Mucosa of stomach (tissue), 1 donor: Measurements from ENCODE around the gene ARHGAP6.
"Not testable (repeated sequence)": the region's sequence is repeated elsewhere in the genome, so short reads cannot be mapped to it uniquely, and the experiment has no call there.

ENCODE experiments used
- H3K27me3 ChIP-seq: one replicate; pipeline ENCODE4 v1.7.0; 2013; ENCODE audit warnings: mild to moderate bottlenecking, low read length; ENCODE audit not compliant: control insufficient read depth, insufficient read depth
- H3K36me3 ChIP-seq: one replicate; pipeline ENCODE4 v1.7.0; 2013; ENCODE audit warnings: low read length; ENCODE audit not compliant: control insufficient read depth, insufficient read depth
- H3K4me1 ChIP-seq: one replicate; pipeline ENCODE4 v1.7.0; 2013; ENCODE audit warnings: mild to moderate bottlenecking, low read length; ENCODE audit not compliant: control insufficient read depth, insufficient read depth
- H3K4me3 ChIP-seq: one replicate; pipeline ENCODE4 v1.7.0; 2013; ENCODE audit warnings: low read length
- H3K9ac ChIP-seq: one replicate; pipeline ENCODE4 v1.7.0; 2013; ENCODE audit warnings: mild to moderate bottlenecking, low read length, moderate library complexity
- H3K9me3 ChIP-seq: one replicate; pipeline ENCODE4 v1.7.0; 2013; ENCODE audit warnings: mild to moderate bottlenecking, low read length, moderate library complexity; ENCODE audit not compliant: control insufficient read depth
- donor health status: Pancreatic carcinoma.

The ARHGAP6 gene

DNA sequence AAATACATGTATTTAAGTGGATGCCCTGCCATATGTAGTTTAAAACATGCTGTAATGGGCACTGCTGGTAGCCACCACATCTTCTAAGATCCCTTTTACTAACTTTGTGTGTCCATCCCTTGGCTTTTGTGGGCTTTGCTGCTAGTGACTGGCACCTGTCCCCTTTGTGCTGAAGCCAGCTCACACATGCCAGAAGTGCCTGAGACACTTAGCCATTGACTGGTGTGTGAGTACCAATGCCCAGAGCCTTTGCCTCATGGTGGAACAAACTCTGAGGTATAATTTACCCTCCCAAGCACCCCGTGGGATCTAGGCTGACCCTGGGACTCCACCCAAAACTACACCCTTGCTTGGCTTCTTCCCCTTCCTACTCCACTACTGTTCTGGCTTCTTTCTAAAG lies 33.0 kb downstream of the ARHGAP6 start:
- H3K4me3 ChIP-seq = no peak overlapping the region
- no peak overlapping the region for H3K9ac ChIP-seq
- no peaks in the 10 kb centered on the region for H3K9me3 ChIP-seq
- no peaks in the 10 kb centered on the region for H3K4me1 ChIP-seq
- H3K27me3 ChIP-seq = no peaks in the 10 kb centered on the region
- no peaks in the 10 kb centered on the region for H3K36me3 ChIP-seq

DNA sequence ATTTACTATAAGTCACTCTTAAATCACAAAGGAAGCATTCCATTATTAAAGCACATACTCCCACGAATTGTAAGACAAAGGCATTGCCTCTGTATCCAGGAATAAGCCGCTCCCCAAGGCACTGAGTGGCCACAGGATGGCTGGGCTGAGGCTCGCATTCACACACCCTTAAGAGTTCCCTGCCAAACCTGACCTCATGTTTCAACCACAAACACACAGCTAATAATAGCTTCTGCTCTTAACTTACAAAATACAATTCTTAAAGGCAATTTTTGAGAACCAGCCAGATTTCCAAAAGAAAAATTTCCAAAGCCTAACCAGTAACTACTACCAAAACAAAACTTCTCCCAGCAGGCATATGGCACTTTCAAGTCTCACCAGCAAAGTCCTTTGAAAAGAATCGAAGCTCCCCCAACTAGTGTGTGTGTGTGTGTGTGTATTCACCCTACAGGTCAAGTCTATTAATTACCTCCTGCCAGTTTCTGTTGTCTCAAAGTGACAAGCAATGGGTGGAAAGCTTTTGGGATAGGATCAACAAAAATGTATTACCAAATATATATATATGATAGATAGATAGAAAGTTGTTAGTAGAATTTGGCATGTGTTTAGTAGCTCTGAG lies 36.0 kb downstream of the ARHGAP6 start:
- Histone ChIP-seq H3K36me3 (no peaks in the 10 kb centered on the region), H3K4me1 (no peaks in the 10 kb centered on the region), H3K4me3 (no peak overlapping the region), H3K27me3 (no peaks in the 10 kb centered on the region), H3K9me3 (no peaks in the 10 kb centered on the region), H3K9ac (no peak overlapping the region)

DNA sequence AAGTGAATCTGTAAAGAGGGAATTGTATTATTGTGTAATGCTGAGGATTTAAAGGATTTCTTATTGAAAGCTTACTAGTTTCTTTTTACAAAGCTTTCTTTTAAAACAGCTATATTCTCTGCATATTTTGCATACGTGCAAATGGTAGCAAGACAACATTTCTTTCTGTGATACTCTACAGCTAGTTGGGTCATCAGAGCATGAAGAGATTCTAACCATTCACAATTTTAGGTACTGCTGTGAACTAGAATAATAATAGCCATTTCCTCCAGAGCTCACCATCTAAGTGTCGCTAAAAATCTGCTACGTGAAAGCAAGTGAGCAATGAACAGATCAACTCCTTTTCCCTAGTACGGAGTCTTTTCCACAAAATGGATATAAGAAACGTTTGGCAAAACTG lies 37.3 kb downstream of the ARHGAP6 start:
- Histone ChIP-seq H3K36me3 (no peaks in the 10 kb centered on the region), H3K9me3 (no peaks in the 10 kb centered on the region), H3K4me3 (no peak overlapping the region), H3K27me3 (no peaks in the 10 kb centered on the region), H3K9ac (no peak overlapping the region), H3K4me1 (no peaks in the 10 kb centered on the region)

DNA sequence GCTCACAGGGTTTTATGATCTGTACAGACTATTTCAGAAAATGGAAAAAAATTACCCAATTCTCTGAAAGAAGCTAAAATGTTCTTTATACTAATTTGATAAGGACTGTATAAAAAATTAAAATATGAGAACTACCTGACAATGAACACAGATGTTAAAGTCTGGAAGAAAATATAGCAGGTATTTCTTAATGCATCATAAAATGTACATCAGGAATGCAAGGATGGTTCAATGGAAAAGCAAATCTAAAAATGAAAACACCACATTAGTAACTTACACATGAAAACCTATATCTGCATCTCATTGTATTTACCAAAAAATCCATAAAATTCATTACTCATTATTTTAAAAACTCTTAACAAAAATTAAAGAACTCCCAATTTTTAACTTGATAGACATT lies 39.4 kb downstream of the ARHGAP6 start:
- no peaks in the 10 kb centered on the region for H3K4me1 ChIP-seq
- no peak overlapping the region for H3K9ac ChIP-seq
- no peaks in the 10 kb centered on the region for H3K27me3 ChIP-seq
- H3K36me3 ChIP-seq = no peaks in the 10 kb centered on the region
- H3K9me3 ChIP-seq = no peaks in the 10 kb centered on the region
- no peak overlapping the region for H3K4me3 ChIP-seq

DNA sequence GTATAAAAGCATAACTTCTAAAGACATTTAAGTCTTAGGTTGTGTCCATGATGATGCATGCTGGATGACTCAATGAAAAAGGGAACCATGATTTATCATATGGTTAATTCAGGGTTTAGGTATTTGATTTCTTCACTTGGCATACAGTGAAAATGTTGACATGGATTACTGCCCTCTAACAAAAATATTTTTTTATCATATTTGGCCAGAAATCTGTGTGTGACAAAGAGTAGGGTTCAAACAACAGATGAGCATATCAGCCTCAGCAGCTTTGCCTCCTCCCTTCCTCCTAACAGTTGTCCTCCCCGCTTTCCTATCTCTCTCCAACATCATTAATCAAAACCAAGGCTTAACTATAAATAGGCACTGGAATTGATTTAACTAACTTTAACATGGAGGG lies 46.3 kb downstream of the ARHGAP6 start:
- Histone ChIP-seq H3K27me3 (no peaks in the 10 kb centered on the region), H3K4me1 (no peaks in the 10 kb centered on the region), H3K4me3 (no peak overlapping the region), H3K9me3 (no peaks in the 10 kb centered on the region), H3K36me3 (no peaks in the 10 kb centered on the region), H3K9ac (no peak overlapping the region)

DNA sequence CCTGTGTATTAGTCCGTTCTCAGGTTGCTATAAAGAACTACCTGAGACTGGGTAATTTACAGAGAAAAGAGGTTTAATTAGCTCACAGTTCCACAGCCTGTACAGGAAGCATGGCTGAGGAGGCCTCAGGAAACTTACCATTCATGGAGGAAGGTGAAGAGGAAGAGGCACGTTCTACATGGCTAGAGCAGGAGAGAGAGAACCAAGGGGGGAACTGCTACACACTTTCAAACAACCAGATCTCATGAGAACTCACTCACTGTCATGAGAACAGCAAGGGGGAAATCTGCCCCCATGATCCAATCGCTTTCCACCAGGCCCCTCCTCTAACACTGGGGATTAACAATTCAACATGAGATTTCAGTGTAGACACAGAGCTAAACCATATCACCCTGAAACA lies 51.5 kb downstream of the ARHGAP6 start:
- H3K36me3 ChIP-seq, H3K9ac ChIP-seq, H3K27me3 ChIP-seq, H3K4me1 ChIP-seq, H3K9me3 ChIP-seq, H3K4me3 ChIP-seq: not testable (repeated sequence)

DNA sequence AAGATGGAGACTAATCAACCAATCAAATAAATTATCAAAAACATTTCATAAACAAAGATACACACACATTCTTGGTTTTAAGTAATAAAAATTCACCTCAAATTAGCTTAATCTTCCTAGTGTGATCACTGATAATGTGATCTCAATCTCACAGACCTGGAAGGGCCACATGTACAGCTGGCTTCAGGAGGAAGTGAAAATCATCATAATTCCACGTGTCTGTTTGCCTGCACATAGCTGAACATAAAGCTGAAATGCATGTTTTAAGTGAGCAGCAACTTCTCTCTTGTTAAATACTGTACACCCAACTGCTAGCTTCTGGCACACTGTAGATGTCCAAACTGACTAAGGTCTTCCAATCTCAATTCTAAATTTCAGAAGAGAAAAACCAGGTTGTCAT lies 53.8 kb downstream of the ARHGAP6 start:
- Histone ChIP-seq H3K4me1 (no peaks in the 10 kb centered on the region), H3K27me3 (no peaks in the 10 kb centered on the region), H3K9me3 (no peaks in the 10 kb centered on the region), H3K4me3 (no peak overlapping the region), H3K36me3 (no peaks in the 10 kb centered on the region), H3K9ac (no peak overlapping the region)

DNA sequence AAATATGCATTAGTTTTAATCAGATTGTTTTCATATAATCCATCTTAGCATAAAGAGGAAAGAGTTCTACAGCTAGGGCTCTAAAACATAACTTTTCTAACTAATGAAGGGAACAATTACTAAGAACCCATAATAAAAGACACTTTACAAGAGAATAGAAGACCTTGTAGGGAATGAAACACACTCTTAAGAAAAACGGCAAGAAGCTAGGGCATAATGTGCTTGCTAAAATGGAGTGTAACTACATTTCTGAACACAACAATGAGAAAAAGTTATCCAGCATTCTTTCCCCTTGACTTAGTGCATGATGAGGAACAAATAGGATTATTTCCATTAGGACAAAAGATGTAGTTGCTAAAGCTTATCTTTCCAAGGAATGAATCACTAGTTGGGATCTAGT lies 54.6 kb downstream of the ARHGAP6 start:
- no peaks in the 10 kb centered on the region for H3K36me3 ChIP-seq
- no peaks in the 10 kb centered on the region for H3K4me1 ChIP-seq
- no peak overlapping the region for H3K4me3 ChIP-seq

DNA sequence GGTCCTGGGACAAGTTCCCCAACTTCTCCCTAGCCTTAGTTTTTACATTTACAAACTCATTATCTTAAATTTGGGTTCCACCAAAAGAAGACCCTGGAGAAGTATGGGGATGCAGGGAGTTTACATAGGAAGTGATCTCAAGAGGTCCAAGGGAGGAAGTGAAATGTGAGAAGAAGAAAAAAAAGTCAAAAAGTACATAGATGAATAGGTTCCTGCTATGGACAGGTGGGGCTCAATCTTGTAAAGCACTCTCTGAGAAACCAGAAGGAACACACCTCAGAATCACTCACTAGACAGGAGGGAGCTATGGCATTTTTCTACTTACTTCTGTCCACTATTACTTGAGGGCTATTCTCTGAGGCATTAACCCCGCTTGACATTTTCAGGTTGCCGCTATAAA lies 56.6 kb downstream of the ARHGAP6 start:
- Histone ChIP-seq H3K4me1 (no peaks in the 10 kb centered on the region), H3K36me3 (no peaks in the 10 kb centered on the region), H3K27me3 (no peaks in the 10 kb centered on the region), H3K9ac (no peak overlapping the region), H3K4me3 (no peak overlapping the region), H3K9me3 (no peaks in the 10 kb centered on the region)

More for the DNA sequence above, 54.6 kb downstream of the ARHGAP6 start:
- H3K9ac ChIP-seq = no peak overlapping the region
- no peaks in the 10 kb centered on the region for H3K9me3 ChIP-seq
- H3K27me3 ChIP-seq = no peaks in the 10 kb centered on the region

DNA sequence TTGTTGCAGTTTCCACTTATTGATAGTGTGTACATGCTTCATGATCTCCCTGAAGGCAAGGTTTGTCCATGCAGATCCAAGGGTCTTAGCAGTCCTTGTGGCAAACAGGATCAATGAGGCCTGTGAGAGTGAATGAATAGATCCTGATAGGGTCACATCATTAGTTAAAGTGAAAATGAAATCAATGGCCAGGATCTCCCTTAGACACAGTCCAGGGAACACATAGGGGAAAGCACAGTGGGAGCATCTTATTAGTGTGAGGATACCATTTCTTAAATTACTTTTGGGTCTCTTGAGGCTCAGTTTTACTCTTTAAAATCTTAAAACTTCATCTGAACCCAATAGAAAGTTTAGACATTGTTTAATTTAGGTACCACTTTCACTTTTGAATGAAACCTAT lies 59.3 kb downstream of the ARHGAP6 start:
- Histone ChIP-seq H3K4me1 (no peaks in the 10 kb centered on the region), H3K9ac (no peak overlapping the region), H3K27me3 (no peaks in the 10 kb centered on the region), H3K36me3 (no peaks in the 10 kb centered on the region), H3K4me3 (no peak overlapping the region), H3K9me3 (no peaks in the 10 kb centered on the region)

DNA sequence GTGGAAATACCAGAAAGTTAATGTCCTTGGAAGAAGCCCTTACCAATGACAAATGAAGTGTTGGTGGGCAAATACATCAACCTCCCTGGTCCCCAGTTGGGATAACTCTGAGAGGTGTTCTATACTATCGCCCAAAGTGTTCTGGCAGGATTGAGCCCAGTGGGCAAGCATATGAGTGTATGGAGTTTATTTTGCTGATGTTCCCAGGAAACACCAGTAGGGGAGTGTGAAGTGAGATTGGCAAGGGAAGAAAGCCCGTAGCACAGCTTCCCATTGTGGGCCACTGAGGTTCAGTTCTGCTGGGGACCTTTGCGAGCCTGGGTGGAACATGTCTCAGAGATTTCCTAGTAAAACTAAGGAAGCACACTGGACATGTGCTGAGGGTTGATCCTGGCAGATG lies 65.1 kb downstream of the ARHGAP6 start:
- Histone ChIP-seq H3K9ac (no peak overlapping the region), H3K36me3 (no peaks in the 10 kb centered on the region), H3K27me3 (no peaks in the 10 kb centered on the region), H3K9me3 (no peaks in the 10 kb centered on the region), H3K4me3 (no peak overlapping the region), H3K4me1 (no peaks in the 10 kb centered on the region)

DNA sequence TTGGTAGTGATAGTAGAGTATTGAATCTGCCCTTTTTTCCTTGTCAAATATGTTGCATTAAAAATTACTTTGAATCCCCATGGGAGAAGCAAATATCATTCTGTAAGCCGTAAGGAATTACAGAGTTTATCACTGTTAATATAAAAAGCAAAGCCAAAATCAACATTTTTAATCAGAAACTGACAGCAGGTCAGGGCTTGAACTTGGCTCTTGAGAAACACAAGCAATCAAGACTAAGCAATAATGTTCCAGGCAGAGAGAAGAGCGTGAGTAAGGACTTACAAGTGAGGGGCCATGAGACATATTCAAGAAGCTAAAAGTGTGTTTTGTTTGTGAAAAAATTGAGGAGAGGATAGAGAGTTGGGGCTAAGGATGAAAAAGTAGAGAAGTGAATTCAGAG lies 68.2 kb downstream of the ARHGAP6 start:
- Histone ChIP-seq H3K4me3 (no peak overlapping the region), H3K9me3 (no peaks in the 10 kb centered on the region), H3K36me3 (no peaks in the 10 kb centered on the region), H3K27me3 (no peaks in the 10 kb centered on the region), H3K9ac (no peak overlapping the region), H3K4me1 (no peaks in the 10 kb centered on the region)

DNA sequence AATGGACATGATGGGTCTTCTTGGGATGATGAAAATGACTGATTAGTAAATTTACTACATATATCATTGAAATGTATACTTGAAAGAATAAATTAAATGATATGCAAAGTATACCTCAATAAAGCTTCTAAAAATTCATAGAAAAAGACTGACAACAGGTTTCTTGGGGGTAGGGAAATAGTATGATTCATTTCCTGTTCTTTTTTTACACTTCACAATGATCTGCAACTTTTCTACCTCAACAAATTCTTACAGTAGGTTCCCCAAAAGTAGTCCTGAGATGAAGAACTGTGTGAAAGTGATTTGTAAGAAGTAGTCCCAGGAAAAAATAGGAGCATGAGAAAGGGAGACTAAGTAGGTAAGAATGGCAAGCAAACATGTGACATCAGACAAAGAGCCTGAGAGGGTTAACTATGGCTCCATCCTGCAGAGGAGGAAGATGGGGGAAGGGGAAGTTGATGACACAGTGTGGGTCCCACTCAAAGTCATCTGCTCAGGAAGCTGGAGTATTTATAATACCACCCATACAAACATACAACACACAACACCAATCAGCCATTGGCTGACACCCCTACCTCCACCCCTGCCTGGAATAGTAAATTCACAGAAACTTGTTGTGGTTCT lies 73.9 kb downstream of the ARHGAP6 start:
- Histone ChIP-seq H3K4me1 (no peaks in the 10 kb centered on the region), H3K4me3 (no peak overlapping the region), H3K27me3 (no peaks in the 10 kb centered on the region), H3K36me3 (no peaks in the 10 kb centered on the region), H3K9me3 (no peaks in the 10 kb centered on the region), H3K9ac (no peak overlapping the region)
